Measurements from ENCODE around the gene CTRB1.

Gene CTRB1

DNA sequence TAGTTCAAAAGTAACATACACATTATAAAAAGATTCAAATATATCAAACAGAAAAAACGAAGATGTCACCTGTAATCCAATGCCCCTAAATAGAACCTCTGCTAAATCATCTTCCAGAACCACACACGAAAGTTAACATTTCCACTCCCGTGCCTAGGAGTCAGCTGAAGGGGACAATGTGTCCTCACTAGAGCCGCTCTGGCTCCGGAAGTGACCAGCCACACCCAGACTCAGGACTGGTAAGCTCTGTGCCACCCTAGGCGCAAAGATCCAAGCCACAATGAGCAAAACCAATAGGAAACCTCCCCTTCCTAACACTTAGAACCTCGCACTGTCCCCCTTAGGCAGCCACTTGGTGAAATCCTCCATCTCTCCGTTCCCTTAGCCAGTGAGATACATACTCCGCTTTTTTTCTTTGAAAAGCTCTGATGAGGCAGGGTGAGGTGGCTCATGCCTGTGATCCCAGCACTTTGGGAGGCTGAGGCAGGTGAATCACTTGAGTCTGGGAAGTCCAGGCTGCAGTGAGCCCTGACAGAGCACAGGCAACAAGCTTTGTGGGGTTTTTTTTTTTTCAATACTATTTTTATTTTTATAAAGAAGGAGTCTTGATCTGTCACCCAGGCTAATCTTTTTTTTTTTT is 11.8 kb downstream of the CTRB1 start:
- TF ChIP-seq ZFX (IDR thresholded peaks at IDR 0.05): no peak
- TF ChIP-seq, protein P1, sequence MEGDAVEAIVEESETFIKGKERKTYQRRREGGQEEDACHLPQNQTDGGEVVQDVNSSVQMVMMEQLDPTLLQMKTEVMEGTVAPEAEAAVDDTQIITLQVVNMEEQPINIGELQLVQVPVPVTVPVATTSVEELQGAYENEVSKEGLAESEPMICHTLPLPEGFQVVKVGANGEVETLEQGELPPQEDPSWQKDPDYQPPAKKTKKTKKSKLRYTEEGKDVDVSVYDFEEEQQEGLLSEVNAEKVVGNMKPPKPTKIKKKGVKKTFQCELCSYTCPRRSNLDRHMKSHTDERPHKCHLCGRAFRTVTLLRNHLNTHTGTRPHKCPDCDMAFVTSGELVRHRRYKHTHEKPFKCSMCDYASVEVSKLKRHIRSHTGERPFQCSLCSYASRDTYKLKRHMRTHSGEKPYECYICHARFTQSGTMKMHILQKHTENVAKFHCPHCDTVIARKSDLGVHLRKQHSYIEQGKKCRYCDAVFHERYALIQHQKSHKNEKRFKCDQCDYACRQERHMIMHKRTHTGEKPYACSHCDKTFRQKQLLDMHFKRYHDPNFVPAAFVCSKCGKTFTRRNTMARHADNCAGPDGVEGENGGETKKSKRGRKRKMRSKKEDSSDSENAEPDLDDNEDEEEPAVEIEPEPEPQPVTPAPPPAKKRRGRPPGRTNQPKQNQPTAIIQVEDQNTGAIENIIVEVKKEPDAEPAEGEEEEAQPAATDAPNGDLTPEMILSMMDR (conservative IDR thresholded peaks at IDR 0.05): no peak
- no peak overlapping the region for H3K27ac ChIP-seq

DNA sequence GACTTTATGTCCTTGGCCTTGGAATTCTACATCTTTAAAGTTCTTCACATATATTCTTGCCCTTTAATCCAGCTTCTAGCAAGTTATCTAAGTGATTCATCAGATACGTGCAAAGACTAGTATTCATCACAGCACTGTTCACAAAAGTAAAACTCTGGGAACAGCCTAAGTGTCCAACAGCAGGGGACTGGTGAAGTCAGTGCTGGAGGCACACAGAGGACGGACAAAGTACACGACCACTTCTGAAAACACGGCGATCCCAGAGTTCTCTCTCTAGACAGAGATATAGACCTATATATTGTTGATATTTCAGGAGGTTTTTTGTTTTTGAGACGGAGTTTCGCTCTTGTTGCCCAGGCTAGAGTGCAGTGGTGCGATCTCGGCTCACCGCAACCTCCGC is 12.8 kb downstream of the CTRB1 start:
- no peak overlapping the region for H3K27ac ChIP-seq
- no peak for TF ChIP-seq ZFX (IDR thresholded peaks at IDR 0.05)
- TF ChIP-seq, protein P1 (conservative IDR thresholded peaks at IDR 0.05): no peak

DNA sequence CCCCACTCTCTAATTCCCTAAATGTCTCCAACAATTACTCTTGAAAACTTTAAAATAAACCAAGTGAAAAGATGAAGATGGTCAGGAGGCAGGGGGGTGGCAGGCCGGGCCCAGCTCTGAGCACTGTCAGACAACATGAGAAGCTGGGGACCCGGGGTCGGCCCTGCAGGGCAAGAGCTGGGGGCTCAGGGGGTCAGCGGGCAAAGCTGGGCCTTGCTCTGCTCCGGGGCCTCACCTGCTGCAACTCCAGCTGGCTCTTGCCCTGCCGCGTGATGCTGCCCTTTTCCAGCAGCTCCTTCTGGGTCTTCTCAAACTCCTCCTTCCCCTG is 14.8 kb downstream of the CTRB1 start:
- TF ChIP-seq, protein P1 (conservative IDR thresholded peaks at IDR 0.05): no peak
- TF ChIP-seq ZFX (IDR thresholded peaks at IDR 0.05): no peak
- H3K27ac ChIP-seq: peak overlapping the region; percentile 21; the same call in 1 of the 2 replicates

DNA sequence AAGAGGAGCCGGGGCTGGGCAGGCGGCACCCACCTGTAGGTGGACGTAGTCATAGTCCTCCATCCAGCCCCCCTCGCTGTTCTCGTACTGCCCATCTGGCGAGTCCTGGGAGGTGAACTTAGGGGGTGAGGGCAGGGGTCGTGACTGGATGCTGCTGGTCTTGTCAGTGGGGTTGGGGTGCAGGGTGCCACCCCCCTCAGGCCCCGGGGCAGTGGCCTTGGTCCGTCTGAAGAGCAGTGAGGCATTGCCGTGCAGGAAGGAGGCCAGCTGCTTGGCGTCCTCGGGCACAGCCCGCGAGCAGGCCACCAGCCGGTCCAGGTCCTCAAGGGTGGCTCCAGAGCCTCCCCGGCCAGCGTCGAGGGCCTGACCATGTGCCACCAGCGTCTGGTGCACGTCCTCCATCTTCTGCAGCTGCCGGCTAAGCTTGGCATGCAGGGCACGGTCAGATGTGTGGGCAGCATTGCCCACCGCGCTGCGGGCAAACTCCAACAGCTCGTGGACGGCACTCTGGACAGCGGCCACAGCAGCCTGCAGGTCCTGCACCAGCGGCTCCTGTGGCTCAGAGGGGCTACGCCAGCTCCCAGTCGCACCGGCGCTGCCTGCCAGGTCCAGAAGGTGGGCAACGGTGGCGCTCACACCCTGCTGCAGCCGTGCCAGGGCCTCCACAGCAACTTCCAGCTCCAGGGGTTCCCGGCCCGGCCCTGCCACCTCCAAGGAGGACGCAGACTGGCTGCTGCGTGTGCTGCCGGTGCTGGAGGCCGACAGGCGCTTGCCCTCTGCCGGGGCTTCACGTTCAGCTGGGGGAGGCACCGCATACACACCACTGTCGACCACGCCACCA is 16.3 kb downstream of the CTRB1 start:
- no peak for TF ChIP-seq ZFX (IDR thresholded peaks at IDR 0.05)
- TF ChIP-seq, protein P1 (conservative IDR thresholded peaks at IDR 0.05): no peak
- H3K27ac ChIP-seq: no peak overlapping the region; the same call in 1 of the 2 replicates

DNA sequence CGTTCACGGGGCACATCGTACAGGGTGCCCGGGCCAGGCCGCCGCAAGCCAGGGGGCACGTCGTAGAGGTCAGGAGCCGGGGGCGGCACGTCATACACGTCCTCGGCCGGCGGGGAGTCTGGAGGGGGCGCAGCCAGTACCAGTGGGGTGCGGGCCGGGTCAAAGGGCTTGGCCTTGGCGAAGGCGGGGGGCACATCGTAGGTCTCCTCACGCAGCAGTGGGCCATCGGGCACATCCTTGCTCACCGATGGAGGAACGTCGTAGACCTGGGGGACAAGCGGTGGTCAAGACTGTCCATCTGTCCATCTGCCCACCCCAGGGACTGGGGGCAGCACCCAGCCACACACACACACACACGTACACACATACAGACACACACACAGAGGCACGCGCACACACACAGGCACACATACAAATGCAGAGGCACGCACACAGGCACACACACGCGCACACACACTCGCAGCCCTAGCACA is 17.0 kb downstream of the CTRB1 start:
- no peak for TF ChIP-seq ZFX (IDR thresholded peaks at IDR 0.05)
- TF ChIP-seq, protein P1 (conservative IDR thresholded peaks at IDR 0.05): no peak

DNA sequence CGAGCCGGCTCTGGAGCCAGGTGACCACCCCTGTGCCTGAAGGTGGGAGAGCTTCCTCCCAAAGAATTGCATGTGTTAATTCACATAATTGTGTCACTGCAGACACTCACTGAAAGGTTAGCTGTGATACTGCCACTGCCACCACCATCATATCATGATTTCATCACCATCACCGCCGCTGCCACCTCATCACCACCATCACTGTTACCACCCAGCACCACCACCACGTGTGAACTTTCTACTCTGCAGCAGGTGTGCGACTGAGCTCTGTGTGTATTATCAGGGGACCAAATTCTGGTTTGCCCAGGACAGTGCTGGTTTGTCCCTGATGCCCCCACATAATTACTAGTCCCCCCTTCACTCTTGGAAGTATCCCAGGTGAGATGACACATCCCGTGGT is 17.4 kb downstream of the CTRB1 start:
- no peak overlapping the region for H3K27ac ChIP-seq
- no peak for TF ChIP-seq ZFX (IDR thresholded peaks at IDR 0.05)
- TF ChIP-seq, protein P1 (conservative IDR thresholded peaks at IDR 0.05): no peak

More for the DNA sequence above, 17.0 kb downstream of the CTRB1 start:
- no peak overlapping the region for H3K27ac ChIP-seq

DNA sequence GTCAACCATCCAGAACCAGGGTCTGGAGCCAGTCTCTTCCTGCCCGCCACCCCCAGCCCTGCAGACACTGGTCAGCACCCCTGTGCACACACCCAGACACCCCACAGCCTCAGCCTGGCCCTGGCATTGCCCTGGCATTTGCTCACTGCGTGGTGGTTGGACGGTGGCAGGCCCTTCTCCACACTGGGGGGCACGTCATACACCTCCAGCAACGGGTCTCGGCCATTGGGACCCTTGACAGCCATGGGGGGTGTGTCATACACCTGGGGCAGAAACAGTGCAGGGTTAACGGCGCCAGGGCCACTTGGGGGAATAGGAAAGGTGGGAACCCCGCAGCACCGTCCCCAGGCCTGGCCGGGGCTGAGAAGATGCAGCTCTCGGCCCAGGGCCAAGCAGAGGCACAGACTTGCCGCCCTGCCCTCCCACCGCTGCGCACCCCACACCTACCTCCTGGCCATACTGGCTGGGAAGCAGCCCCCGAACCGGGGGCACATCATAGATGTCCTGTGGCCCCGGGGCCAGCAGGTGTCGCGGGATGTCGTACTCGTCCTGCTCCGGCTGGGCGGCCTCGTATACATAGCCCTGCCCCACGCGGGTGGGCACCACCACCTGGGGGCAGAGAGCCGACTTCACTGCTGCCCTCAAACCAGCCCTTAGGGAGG is 18.1 kb downstream of the CTRB1 start:
- H3K27ac ChIP-seq: no peak overlapping the region; the same call in 1 of the 2 replicates
- TF ChIP-seq, protein P1 (conservative IDR thresholded peaks at IDR 0.05): no peak
- TF ChIP-seq ZFX (IDR thresholded peaks at IDR 0.05): no peak
